RWPE2 (cell line): ENCODE results near the gene NHEJ1.

Experiments
- ATAC-seq: fragments of 200-7000 bp; cut with Tn5 transposase; 3 replicates; pipeline ENCODE4 v1.9.1; 2021; ENCODE audit warnings: low read depth
- DNase-seq: peaks from one replicate; pipeline ENCODE4 v3.0.0-alpha.2; 2020; ENCODE audit warnings: low spot score
- H3K27ac ChIP-seq: fragments of 450-650 bp; 2 replicates; pipeline ENCODE4 v1.5.1; 2017; ENCODE audit warnings: mild to moderate bottlenecking; ENCODE audit not compliant: poor library complexity, severe bottlenecking
- H3K27me3 ChIP-seq: fragments of 250-450 bp; sonication (Bioruptor Pico); 2 replicates; pipeline ENCODE4 v1.5.1; 2021; ENCODE audit warnings: mild to moderate bottlenecking, moderate library complexity; ENCODE audit not compliant: insufficient read depth, poor library complexity, severe bottlenecking
- H3K36me3 ChIP-seq: fragments of 250-450 bp; sonication (Bioruptor Pico); 2 replicates; pipeline ENCODE4 v1.5.1; 2020; ENCODE audit warnings: low read depth, mild to moderate bottlenecking, moderate library complexity
- H3K4me1 ChIP-seq: fragments of 250-450 bp; sonication (Bioruptor Pico); 2 replicates; pipeline ENCODE4 v1.5.1; 2021; ENCODE audit warnings: mild to moderate bottlenecking, moderate library complexity; ENCODE audit not compliant: insufficient read depth, poor library complexity, severe bottlenecking
- H3K4me3 ChIP-seq: fragments of 250-450 bp; sonication (Bioruptor Pico); 2 replicates; pipeline ENCODE4 v1.5.1; 2021; ENCODE audit warnings: mild to moderate bottlenecking, moderate library complexity; ENCODE audit not compliant: severe bottlenecking
- H3K9me3 ChIP-seq: fragments of 250-450 bp; sonication (Bioruptor Pico); 2 replicates; pipeline ENCODE4 v1.5.1; 2021; ENCODE audit warnings: mild to moderate bottlenecking, moderate library complexity; ENCODE audit not compliant: severe bottlenecking
- TF ChIP-seq, protein P1 (sequence below): fragments of 450-650 bp; IDR thresholded peaks from one replicate; pipeline ENCODE4 v1.5.1; 2017; ENCODE audit warnings: mild to moderate bottlenecking, moderate library complexity; ENCODE audit not compliant: poor library complexity, severe bottlenecking

The NHEJ1 gene

DNA sequence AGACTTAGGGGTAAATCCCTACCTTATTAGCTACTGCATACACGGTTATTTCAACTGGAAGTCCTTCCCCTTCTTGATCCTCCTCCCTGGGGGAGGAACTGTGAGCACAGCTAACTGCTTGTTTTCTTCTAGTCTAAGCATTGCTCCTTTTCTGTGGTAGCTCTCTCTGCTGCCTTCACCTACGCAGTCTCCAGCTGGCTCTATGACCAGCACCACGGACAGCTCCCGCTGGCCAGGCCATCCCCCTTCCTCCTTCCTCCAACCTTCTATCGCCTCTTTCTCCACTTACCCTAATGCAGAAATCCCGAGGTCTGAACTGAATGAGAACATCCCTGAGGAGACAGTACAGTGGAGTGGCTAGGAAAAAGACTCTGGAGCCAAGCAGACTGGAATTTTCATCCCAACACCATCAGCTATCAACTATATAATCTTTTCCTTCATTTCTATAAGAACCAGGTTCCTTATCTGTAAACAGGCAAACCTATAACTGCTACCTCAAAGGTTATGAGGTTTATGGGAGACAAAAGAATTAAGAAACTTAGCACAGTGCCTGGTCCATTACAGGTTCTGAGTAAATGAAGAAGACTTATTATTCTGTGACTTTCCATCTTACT is 114.6 kb downstream of the NHEJ1 start:
- TF ChIP-seq, protein P1, sequence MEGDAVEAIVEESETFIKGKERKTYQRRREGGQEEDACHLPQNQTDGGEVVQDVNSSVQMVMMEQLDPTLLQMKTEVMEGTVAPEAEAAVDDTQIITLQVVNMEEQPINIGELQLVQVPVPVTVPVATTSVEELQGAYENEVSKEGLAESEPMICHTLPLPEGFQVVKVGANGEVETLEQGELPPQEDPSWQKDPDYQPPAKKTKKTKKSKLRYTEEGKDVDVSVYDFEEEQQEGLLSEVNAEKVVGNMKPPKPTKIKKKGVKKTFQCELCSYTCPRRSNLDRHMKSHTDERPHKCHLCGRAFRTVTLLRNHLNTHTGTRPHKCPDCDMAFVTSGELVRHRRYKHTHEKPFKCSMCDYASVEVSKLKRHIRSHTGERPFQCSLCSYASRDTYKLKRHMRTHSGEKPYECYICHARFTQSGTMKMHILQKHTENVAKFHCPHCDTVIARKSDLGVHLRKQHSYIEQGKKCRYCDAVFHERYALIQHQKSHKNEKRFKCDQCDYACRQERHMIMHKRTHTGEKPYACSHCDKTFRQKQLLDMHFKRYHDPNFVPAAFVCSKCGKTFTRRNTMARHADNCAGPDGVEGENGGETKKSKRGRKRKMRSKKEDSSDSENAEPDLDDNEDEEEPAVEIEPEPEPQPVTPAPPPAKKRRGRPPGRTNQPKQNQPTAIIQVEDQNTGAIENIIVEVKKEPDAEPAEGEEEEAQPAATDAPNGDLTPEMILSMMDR = no peak
- ATAC-seq (peak; percentile 67; the same call in 2 of the 3 replicates), DNase-seq (no peak)
- H3K4me3 ChIP-seq = no peak overlapping the region
- H3K27ac ChIP-seq = no peak overlapping the region
- H3K9me3 ChIP-seq = no peaks in the 10 kb centered on the region
- H3K36me3 ChIP-seq = no peaks in the 10 kb centered on the region
- H3K4me1 ChIP-seq = no peaks in the 10 kb centered on the region
- no peaks in the 10 kb centered on the region for H3K27me3 ChIP-seq

DNA sequence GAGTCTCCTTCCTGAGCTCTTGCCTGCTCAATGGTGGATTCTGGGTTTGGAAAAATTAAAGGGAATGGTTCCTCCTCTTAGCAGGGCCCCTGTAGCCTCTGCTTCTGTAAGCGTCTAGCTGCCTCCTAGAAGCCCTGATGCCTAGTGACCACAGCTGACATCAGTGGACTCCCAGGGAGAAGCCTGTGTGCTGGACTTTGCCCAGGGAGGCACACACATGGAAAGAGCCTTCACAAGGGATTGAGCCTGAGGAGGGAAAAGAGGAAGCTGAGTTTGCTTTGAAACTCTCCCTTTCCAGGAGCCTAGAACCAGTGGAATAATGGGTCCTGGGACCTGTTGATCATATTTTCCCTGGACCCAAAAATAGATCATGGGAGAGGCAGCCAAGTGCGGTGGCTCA is 117.9 kb downstream of the NHEJ1 start:
- Histone ChIP-seq H3K36me3 (no peaks in the 10 kb centered on the region), H3K27ac (no peak overlapping the region), H3K9me3 (no peaks in the 10 kb centered on the region), H3K4me3 (no peak overlapping the region), H3K27me3 (no peaks in the 10 kb centered on the region), H3K4me1 (no peaks in the 10 kb centered on the region)
- TF ChIP-seq, protein P1 = no peak
- ATAC-seq = no peak
- no peak for DNase-seq

DNA sequence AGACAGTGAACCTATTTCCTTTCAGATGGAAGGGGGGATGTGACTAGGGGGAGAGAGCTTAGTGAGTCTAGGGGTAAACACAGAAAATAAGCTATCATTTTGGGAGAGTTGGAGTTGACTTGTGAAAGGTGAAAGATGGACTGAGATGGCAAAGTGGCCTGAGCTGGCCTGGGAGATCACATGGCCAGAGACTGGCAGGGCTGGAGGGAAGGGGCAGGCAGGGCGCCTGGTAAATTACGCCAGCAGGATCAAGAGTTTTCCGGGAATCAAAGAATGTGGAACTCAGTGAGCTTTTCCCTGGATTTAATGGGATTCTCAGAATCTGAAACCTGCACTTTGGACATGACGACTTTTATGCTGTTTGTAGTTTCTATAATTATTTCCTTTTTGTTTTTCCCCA is 118.5 kb downstream of the NHEJ1 start:
- no peak overlapping the region for H3K27ac ChIP-seq
- DNase-seq = no peak
- no peaks in the 10 kb centered on the region for H3K27me3 ChIP-seq
- no peak overlapping the region for H3K4me3 ChIP-seq
- no peaks in the 10 kb centered on the region for H3K9me3 ChIP-seq
- H3K36me3 ChIP-seq = no peaks in the 10 kb centered on the region
- H3K4me1 ChIP-seq = no peaks in the 10 kb centered on the region
- no peak for ATAC-seq
- TF ChIP-seq, protein P1 = no peak

DNA sequence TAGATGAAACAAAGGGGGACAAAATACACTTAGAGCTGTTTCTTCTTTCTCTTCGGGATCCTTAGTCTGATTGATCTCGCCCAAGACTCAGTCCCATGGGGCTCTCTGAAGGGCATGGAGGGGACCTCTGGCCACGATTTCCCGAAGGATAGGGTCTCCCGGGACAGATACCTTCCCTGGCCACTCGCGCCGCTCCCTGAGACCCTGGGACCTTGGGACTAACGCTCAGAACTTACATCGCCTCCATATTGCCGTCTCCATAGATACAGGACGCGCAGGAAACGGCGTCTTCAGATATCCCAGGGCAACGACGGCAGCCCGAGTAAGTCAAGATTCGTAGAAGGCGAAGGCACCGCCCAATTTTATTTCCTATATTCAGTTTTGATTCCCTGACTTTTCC is 119.4 kb downstream of the NHEJ1 start, which contains the start of gene CFAP65:
Gene CFAP65 (minus strand): TSS at position 265 of the 400 bp plus-strand sequence. CDS start 2,468 bp downstream, outside the sequence.
- DNase-seq (no peak), ATAC-seq (peak; percentile 69; the same call in 2 of the 3 replicates)
- Histone ChIP-seq H3K36me3 (no peaks in the 10 kb centered on the region), H3K4me1 (no peaks in the 10 kb centered on the region), H3K27ac (no peak within 1 kb of the TSS), H3K9me3 (no peaks in the 10 kb centered on the region), H3K4me3 (peak within 1 kb of the TSS; percentile 37), H3K27me3 (no peaks in the 10 kb centered on the region)
- TF ChIP-seq, protein P1 = no peak

DNA sequence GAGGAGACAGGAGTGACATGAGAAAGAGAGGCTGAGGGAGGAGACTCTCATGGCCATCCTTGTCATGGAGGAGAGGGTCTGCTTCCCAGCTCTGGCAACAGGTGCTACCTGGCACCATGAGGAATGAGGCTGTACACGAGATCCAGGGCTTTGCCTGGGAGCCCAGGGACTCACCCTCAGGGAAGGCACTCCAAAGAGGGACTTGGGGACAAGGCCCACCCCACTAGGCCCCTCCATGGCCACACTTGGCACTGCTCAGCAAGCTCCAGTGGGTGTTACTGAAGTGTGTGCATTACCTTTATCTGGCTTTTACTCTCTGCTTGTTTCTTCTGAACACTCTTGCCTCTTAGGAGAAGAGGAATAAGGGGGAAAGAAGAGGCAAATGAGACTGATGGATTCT is 122.0 kb downstream of the NHEJ1 start:
- no peaks in the 10 kb centered on the region for H3K9me3 ChIP-seq
- no peaks in the 10 kb centered on the region for H3K4me1 ChIP-seq
- no peak overlapping the region for H3K4me3 ChIP-seq
- no peaks in the 10 kb centered on the region for H3K36me3 ChIP-seq
- H3K27me3 ChIP-seq = peaks cover 8% of the 10 kb centered on the region
- ATAC-seq (no peak), DNase-seq (no peak)
- no peak overlapping the region for H3K27ac ChIP-seq
- TF ChIP-seq, protein P1 = no peak
